ENCODE results near the gene RDH8.

- TF ChIP-seq, protein P1, sequence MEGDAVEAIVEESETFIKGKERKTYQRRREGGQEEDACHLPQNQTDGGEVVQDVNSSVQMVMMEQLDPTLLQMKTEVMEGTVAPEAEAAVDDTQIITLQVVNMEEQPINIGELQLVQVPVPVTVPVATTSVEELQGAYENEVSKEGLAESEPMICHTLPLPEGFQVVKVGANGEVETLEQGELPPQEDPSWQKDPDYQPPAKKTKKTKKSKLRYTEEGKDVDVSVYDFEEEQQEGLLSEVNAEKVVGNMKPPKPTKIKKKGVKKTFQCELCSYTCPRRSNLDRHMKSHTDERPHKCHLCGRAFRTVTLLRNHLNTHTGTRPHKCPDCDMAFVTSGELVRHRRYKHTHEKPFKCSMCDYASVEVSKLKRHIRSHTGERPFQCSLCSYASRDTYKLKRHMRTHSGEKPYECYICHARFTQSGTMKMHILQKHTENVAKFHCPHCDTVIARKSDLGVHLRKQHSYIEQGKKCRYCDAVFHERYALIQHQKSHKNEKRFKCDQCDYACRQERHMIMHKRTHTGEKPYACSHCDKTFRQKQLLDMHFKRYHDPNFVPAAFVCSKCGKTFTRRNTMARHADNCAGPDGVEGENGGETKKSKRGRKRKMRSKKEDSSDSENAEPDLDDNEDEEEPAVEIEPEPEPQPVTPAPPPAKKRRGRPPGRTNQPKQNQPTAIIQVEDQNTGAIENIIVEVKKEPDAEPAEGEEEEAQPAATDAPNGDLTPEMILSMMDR (IDR thresholded peaks at IDR 0.05), result no peak
- TF ChIP-seq POLR2AphosphoS5 (IDR thresholded peaks at IDR 0.05; ENCODE audit: low read depth, low read length) (no peak), REST (IDR thresholded peaks at IDR 0.05; ENCODE audit: insufficient read depth in 1 of 2, low read depth in 2 of 2, low read length in 1 of 2) (no peak), SIN3A (IDR thresholded peaks at IDR 0.05; ENCODE audit: borderline replicate concordance, insufficient read depth, low read depth, low read length) (no peak)
Observed at GRCh38 chr19:10070730-10071446, 57.6 kb downstream of the RDH8 start.
